ENCODE data around the gene XAGE2. TPM values are rescaled to one million over a fixed set of nuclear protein-coding genes. Genes with fewer than 3 reads are reported as not detected.

The XAGE2 gene
- total and polyA plus RNA-seq, 2 of the 8 experiments (the other 6 are each of a cell fraction or from before 2014, with no cell fraction given): not detected

DNA sequence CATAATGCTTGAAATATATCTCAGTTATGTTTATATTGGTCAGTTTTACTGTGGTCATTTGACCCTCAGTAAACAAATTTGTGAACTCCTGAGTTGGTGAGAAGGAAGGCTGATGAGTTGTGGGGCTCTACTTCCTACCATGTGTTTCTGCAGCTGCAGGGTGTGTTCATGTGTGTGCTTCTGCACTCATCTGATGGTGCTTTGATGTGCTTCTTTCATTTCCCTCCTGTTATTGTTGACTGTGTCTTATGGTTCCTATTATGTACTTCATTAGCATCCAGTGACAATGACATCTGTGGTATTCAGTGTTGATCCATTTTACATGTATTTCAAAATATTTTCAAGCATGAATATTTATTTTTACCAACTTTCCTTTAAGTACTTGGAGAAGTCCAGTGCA, 46.5 kb downstream of the XAGE2 start:
- no peaks in the 10 kb centered on the region for H3K4me1 ChIP-seq (replicated peaks in 1 of 4; ENCODE audit: control insufficient read depth in 3 of 4, insufficient read depth in 4 of 4, low read length in 3 of 4)
- no peaks in the 10 kb centered on the region for H3K36me3 ChIP-seq (ENCODE audit: control insufficient read depth in 2 of 4, insufficient read depth in 4 of 4, low read length in 3 of 4)
- DNase-seq (ENCODE audit: low read depth in 1 of 2, low spot score in 2 of 2) (no peak), FAIRE-seq (no peak)
- no peak overlapping the region for H3K23ac ChIP-seq (ENCODE audit: insufficient read length)
- no peak overlapping the region for H2BK5ac ChIP-seq (ENCODE audit: low read depth, low read length)
- no peaks in the 10 kb centered on the region for H3K79me1 ChIP-seq (ENCODE audit: low read depth, low read length)
- H2BK20ac ChIP-seq (ENCODE audit: low read length): no peak overlapping the region
- no peak overlapping the region for H2BK120ac ChIP-seq (replicated peaks; ENCODE audit: low read depth, low read length)
- no peak overlapping the region for H3K14ac ChIP-seq (ENCODE audit: insufficient read length)
- H4K8ac ChIP-seq (ENCODE audit: extremely low read depth, insufficient read depth, low read length): no peak overlapping the region
- H3K4ac ChIP-seq (replicated peaks; ENCODE audit: insufficient read length, low read depth, low read length): no peak overlapping the region
- no peak overlapping the region for H2BK15ac ChIP-seq (ENCODE audit: low read length)
- CTCF ChIA-PET (ENCODE audit: partially characterized antibody): no interaction called here
- H3K56ac ChIP-seq (replicated peaks; ENCODE audit: insufficient read length, low read depth, low read length): no peak overlapping the region
- no peak overlapping the region for H3K9ac ChIP-seq (replicated peaks in 1 of 4; ENCODE audit: extremely low read depth in 1 of 4, low read depth in 3 of 4, low read length in 3 of 4)
- H4K5ac ChIP-seq (ENCODE audit: insufficient read length, low read depth, low read length): no peak overlapping the region
- POLR2A ChIA-PET (ENCODE audit: partially characterized antibody): no interaction called here
- H2BK12ac ChIP-seq (ENCODE audit: low read depth, low read length): no peak overlapping the region
- H3K9me3 ChIP-seq (ENCODE audit: insufficient read depth in 2 of 2, low read depth in 1 of 2, low read length in 1 of 2): no peaks in the 10 kb centered on the region
- no peak overlapping the region for H2AFZ ChIP-seq (ENCODE audit: low read length)
- H2AK5ac ChIP-seq (ENCODE audit: low read depth, low read length): no peak overlapping the region
- H3K4me2 ChIP-seq (ENCODE audit: insufficient read depth in 1 of 2, low read depth in 2 of 2, low read length in 2 of 2): no peak overlapping the region
- no peak overlapping the region for H4K91ac ChIP-seq (replicated peaks; ENCODE audit: insufficient read length, low read length)
- H3K27me3 ChIP-seq (replicated peaks in 1 of 4; ENCODE audit: control insufficient read depth in 3 of 4, extremely low read depth in 1 of 4, insufficient read depth in 3 of 4, low read length in 3 of 4): no peaks in the 10 kb centered on the region
- no peaks in the 10 kb centered on the region for H3K79me2 ChIP-seq (ENCODE audit: control insufficient read depth in 1 of 2, insufficient read depth in 2 of 2, low read length in 2 of 2)
- H3K4me3 ChIP-seq (ENCODE audit: extremely low read depth in 1 of 4, insufficient read depth in 2 of 4, low read depth in 3 of 4, low read length in 4 of 4): no peak overlapping the region
- H3K23me2 ChIP-seq (ENCODE audit: low read depth, low read length): no peaks in the 10 kb centered on the region
- H3K27ac ChIP-seq (ENCODE audit: low read depth, low read length): no peak overlapping the region
- H4K20me1 ChIP-seq (replicated peaks in 1 of 2; ENCODE audit: control insufficient read depth in 1 of 2, insufficient read depth in 2 of 2, low read length in 2 of 2): no peaks in the 10 kb centered on the region
- H3K18ac ChIP-seq (ENCODE audit: extremely low read depth, low read length): no peak overlapping the region
- TF ChIP-seq GTF2F1 (IDR thresholded peaks at IDR 0.05; ENCODE audit: borderline replicate concordance, low read depth, low read length) (no peak), CEBPB (IDR thresholded peaks at IDR 0.05; ENCODE audit: low read depth, low read length) (no peak), NANOG (IDR thresholded peaks at IDR 0.05; ENCODE audit: insufficient read depth, low read depth, low read length, poor library complexity, severe bottlenecking) (no peak), SUZ12 (IDR thresholded peaks at IDR 0.05; ENCODE audit: low read length) (no peak), SRF (IDR thresholded peaks at IDR 0.05; ENCODE audit: low read depth, low read length) (no peak), JUN (IDR thresholded peaks at IDR 0.05; ENCODE audit: low read depth, low read length) (no peak), JUND (IDR thresholded peaks at IDR 0.05; ENCODE audit: low read length) (no peak), POLR2A (IDR thresholded peaks at IDR 0.05; ENCODE audit: control extremely low read depth in 1 of 2, low read depth in 2 of 2, low read length in 2 of 2) (no peak), SP1 (IDR thresholded peaks at IDR 0.05; ENCODE audit: low read depth, low read length) (no peak), TCF12 (IDR thresholded peaks at IDR 0.05; ENCODE audit: low read depth, low read length) (no peak), RAD21 (IDR thresholded peaks at IDR 0.05 in 1 of 2, conservative IDR thresholded peaks at IDR 0.05 in 1 of 2; ENCODE audit: low read depth in 2 of 2, low read length in 2 of 2) (no peak), EZH2 (IDR thresholded peaks at IDR 0.05; ENCODE audit: low read depth, low read length, severe bottlenecking) (no peak), CHD1 (IDR thresholded peaks at IDR 0.05; ENCODE audit: low read depth, low read length) (no peak), CHD2 (IDR thresholded peaks at IDR 0.05; ENCODE audit: low read length) (no peak), EGR1 (IDR thresholded peaks at IDR 0.05; ENCODE audit: borderline replicate concordance, low read depth, low read length) (no peak), RXRA (IDR thresholded peaks at IDR 0.05; ENCODE audit: insufficient read depth, low read depth, low read length) (no peak), POU5F1 (IDR thresholded peaks at IDR 0.05; ENCODE audit: low read depth, low read length) (no peak)

Measured in H1 (cell line).